Glutamatergic neuron (in vitro differentiated cells): ENCODE data around the gene SLC47A2. TPM values are rescaled to one million over a fixed set of nuclear protein-coding genes. Genes with fewer than 3 reads are reported as not detected.
"Not testable (repeated sequence)": the region's sequence is repeated elsewhere in the genome, so short reads cannot be mapped to it uniquely, and the experiment has no call there.

ENCODE experiments used
- DNase-seq: peaks from one replicate; pipeline ENCODE4 v3.0.0; 2022
- H3K27ac Mint-ChIP-seq: one replicate; pipeline ENCODE4 v1.8.0; 2020; ENCODE audit warnings: mild to moderate bottlenecking, mixed read lengths, inconsistent platforms; ENCODE audit not compliant: unreplicated experiment
- H3K27me3 Mint-ChIP-seq: one replicate; pipeline ENCODE4 v1.8.0; 2020; ENCODE audit warnings: mild to moderate bottlenecking, moderate library complexity, mixed read lengths, inconsistent platforms; ENCODE audit not compliant: unreplicated experiment
- H3K36me3 Mint-ChIP-seq: one replicate; pipeline ENCODE4 v1.8.0; 2020; ENCODE audit warnings: mild to moderate bottlenecking, mixed read lengths, inconsistent platforms; ENCODE audit not compliant: unreplicated experiment
- H3K4me1 Mint-ChIP-seq: one replicate; pipeline ENCODE4 v1.8.0; 2020; ENCODE audit warnings: mild to moderate bottlenecking, low read depth, mixed read lengths, inconsistent platforms; ENCODE audit not compliant: unreplicated experiment
- H3K4me3 Mint-ChIP-seq: one replicate; pipeline ENCODE4 v1.8.0; 2020; ENCODE audit warnings: mild to moderate bottlenecking, mixed read lengths, inconsistent platforms; ENCODE audit not compliant: unreplicated experiment
- H3K9me3 Mint-ChIP-seq: one replicate; pipeline ENCODE4 v1.8.0; 2020; ENCODE audit warnings: mild to moderate bottlenecking, moderate library complexity, mixed read lengths, inconsistent platforms; ENCODE audit not compliant: unreplicated experiment
- total RNA-seq: library from RNA; stranded (reverse); fragmentation: NEBNext Ultra II Directional; extraction: Animal tissue kit (Norgen Biotek cat#: 25700); gene quantifications from one replicate; pipeline ENCODE4 v1.2.1, GENCODE V29; 2021; ENCODE audit not compliant: unreplicated experiment
- TF ChIP-seq, protein P1 (sequence below): fragments of 200-600 bp; sonication (generic); IDR thresholded peaks from one replicate; pipeline ENCODE4 v1.5.0; 2021; ENCODE audit not compliant: partially characterized antibody, unreplicated experiment

The SLC47A2 gene
- total RNA-seq, 1 donor from 2014 or later: not detected

- no peak for DNase-seq
- H3K9me3 Mint-ChIP-seq: peaks cover 5% of the 10 kb centered on the region
- no peaks in the 10 kb centered on the region for H3K36me3 Mint-ChIP-seq
- peaks cover 20% of the 10 kb centered on the region for H3K4me1 Mint-ChIP-seq
- H3K27me3 Mint-ChIP-seq: peaks cover 4% of the 10 kb centered on the region
- no peak overlapping the region for H3K4me3 Mint-ChIP-seq
- TF ChIP-seq, protein P1, sequence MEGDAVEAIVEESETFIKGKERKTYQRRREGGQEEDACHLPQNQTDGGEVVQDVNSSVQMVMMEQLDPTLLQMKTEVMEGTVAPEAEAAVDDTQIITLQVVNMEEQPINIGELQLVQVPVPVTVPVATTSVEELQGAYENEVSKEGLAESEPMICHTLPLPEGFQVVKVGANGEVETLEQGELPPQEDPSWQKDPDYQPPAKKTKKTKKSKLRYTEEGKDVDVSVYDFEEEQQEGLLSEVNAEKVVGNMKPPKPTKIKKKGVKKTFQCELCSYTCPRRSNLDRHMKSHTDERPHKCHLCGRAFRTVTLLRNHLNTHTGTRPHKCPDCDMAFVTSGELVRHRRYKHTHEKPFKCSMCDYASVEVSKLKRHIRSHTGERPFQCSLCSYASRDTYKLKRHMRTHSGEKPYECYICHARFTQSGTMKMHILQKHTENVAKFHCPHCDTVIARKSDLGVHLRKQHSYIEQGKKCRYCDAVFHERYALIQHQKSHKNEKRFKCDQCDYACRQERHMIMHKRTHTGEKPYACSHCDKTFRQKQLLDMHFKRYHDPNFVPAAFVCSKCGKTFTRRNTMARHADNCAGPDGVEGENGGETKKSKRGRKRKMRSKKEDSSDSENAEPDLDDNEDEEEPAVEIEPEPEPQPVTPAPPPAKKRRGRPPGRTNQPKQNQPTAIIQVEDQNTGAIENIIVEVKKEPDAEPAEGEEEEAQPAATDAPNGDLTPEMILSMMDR: no peak
- H3K27ac Mint-ChIP-seq: no peak overlapping the region
Observed at GRCh38 chr17:19702217-19702641, 14.2 kb downstream of the SLC47A2 start.

DNA sequence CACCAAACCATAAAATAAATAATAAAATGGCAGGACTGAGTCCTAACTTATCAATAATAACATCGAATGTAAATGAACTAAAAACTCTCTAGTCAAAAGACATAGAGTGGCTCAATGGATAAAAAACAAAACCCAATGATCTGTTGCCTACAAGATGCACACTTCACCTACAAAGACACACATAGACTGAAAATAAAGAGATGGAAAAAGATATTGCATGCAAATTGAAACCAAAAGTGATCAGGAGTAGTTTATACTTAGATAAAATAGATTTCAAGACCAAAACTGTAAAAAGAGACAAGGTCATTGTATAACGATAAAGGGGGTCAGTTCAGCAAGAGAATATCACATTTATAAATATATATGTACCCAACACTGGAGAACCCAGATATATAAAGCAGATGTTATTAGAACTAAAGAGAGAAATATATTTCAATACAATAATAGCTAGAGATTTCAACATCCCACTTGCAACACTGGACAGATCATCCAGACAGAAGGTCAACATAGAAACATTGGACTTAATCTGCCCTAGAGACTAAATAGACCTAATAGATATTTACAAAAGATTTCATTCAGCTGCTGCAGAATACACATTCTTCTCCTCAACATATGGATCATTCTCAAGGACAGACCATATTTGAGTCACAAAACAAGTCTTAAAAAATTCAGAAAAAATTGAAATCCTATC is 29.8 kb downstream of the SLC47A2 start:
- no peak for DNase-seq
- Mint-ChIP-seq H3K27me3 (peaks cover 3% of the 10 kb centered on the region), H3K4me3 (no peak overlapping the region), H3K9me3 (peaks cover 4% of the 10 kb centered on the region), H3K36me3 (peaks cover 14% of the 10 kb centered on the region), H3K27ac (no peak overlapping the region), H3K4me1 (no peaks in the 10 kb centered on the region)
- TF ChIP-seq, protein P1: no peak

DNA sequence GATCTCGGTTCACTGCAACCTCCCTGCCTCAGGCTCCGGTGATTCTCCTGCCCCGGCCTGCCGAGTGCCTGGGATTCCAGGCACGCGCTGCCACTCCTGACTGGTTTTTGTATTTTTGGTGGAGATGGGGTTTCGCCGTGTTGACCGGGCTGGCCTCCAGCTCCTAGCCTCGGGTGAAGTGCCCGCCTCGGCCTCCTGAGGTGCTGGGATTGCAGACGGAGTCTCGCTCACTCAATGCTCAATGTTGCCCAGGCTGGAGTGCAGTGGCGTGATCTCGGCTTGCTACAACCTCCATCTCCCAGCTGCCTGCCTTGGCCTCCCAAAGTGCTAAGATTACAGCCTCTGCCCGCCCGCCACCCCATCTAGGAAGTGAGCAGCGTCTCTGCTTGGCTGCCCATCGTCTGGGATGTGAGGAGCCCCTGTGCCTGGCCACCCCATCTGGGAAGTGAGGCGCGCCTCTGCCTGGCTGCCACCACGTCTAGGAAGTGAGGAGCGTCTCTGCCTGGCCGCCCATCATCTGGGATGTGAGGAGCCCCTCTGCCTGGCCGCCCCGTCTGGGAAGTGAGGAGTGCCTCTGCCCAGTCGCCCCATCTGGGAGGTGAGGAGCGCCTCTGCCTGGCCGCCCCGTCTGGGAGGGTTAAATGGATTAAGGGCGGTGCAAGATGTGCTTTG is 31.3 kb downstream of the SLC47A2 start:
- Mint-ChIP-seq H3K27ac (peak overlapping the region; percentile 48), H3K36me3 (peaks cover 14% of the 10 kb centered on the region)
- not testable (repeated sequence) for H3K9me3 Mint-ChIP-seq

GRCh38 chr17:19683117-19683516 is 33.3 kb downstream of the SLC47A2 start:
- H3K27ac Mint-ChIP-seq: no peak overlapping the region
- H3K27me3 Mint-ChIP-seq: peaks cover 2% of the 10 kb centered on the region
- H3K9me3 Mint-ChIP-seq: peaks cover 2% of the 10 kb centered on the region
- TF ChIP-seq, protein P1: no peak
- no peaks in the 10 kb centered on the region for H3K4me1 Mint-ChIP-seq
- no peak for DNase-seq
- H3K4me3 Mint-ChIP-seq: no peak overlapping the region
- peaks cover 25% of the 10 kb centered on the region for H3K36me3 Mint-ChIP-seq

More for the DNA sequence above, 31.3 kb downstream of the SLC47A2 start:
- H3K27me3 Mint-ChIP-seq, H3K4me3 Mint-ChIP-seq, H3K4me1 Mint-ChIP-seq, DNase-seq: not testable (repeated sequence)

GRCh38 chr17:19678581-19679453 is 37.6 kb downstream of the SLC47A2 start:
- H3K27me3 Mint-ChIP-seq: no peaks in the 10 kb centered on the region
- peaks cover 2% of the 10 kb centered on the region for H3K9me3 Mint-ChIP-seq

More at GRCh38 chr17:19678581-19679453, 37.6 kb downstream of the SLC47A2 start:
- DNase-seq: no peak
- Mint-ChIP-seq H3K27ac (no peak overlapping the region), H3K36me3 (peaks cover 32% of the 10 kb centered on the region), H3K4me3 (no peak overlapping the region), H3K4me1 (no peaks in the 10 kb centered on the region)
- TF ChIP-seq, protein P1: no peak
